Measurements from ENCODE around the gene GPR162.

Gene GPR162

DNA sequence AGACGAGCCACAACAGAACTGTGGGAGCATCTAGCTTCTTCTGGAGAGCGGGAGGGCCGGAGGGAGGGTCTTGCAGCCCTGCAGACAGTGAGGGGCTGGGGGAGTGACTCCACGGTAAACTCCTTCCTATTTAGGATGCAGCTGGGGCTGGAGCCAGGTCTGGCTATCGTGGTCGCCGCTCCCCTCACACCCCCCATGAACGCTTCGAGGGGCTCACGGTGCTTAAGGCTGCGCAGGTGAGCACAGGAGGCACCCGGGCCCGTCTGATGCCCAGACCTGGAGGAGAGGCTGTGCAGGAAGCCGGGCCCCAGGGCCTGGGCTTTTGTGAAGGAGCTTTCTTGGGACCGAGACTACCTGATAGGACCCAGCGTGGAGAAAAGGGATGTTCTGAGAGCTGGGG, 15.2 kb downstream of the GPR162 start:
- TF ChIP-seq, protein P1, sequence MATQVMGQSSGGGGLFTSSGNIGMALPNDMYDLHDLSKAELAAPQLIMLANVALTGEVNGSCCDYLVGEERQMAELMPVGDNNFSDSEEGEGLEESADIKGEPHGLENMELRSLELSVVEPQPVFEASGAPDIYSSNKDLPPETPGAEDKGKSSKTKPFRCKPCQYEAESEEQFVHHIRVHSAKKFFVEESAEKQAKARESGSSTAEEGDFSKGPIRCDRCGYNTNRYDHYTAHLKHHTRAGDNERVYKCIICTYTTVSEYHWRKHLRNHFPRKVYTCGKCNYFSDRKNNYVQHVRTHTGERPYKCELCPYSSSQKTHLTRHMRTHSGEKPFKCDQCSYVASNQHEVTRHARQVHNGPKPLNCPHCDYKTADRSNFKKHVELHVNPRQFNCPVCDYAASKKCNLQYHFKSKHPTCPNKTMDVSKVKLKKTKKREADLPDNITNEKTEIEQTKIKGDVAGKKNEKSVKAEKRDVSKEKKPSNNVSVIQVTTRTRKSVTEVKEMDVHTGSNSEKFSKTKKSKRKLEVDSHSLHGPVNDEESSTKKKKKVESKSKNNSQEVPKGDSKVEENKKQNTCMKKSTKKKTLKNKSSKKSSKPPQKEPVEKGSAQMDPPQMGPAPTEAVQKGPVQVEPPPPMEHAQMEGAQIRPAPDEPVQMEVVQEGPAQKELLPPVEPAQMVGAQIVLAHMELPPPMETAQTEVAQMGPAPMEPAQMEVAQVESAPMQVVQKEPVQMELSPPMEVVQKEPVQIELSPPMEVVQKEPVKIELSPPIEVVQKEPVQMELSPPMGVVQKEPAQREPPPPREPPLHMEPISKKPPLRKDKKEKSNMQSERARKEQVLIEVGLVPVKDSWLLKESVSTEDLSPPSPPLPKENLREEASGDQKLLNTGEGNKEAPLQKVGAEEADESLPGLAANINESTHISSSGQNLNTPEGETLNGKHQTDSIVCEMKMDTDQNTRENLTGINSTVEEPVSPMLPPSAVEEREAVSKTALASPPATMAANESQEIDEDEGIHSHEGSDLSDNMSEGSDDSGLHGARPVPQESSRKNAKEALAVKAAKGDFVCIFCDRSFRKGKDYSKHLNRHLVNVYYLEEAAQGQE (IDR thresholded peaks at IDR 0.05; ENCODE audit: insufficient read depth in 1 of 2, low read depth in 2 of 2, low read length in 2 of 2): no peak
- no peak for TF ChIP-seq FOXP2 (optimal IDR thresholded peaks at IDR 0.05; ENCODE audit: borderline replicate concordance, extremely low read depth, extremely low read length, insufficient read depth)
- TF ChIP-seq SIN3A (IDR thresholded peaks at IDR 0.05; ENCODE audit: borderline replicate concordance, insufficient read depth, low read length): no peak
- no peak for TF ChIP-seq POLR2AphosphoS5 (IDR thresholded peaks at IDR 0.05; ENCODE audit: low read depth, low read length)
- TF ChIP-seq TAF1 (IDR thresholded peaks at IDR 0.05; ENCODE audit: borderline replicate concordance, insufficient read depth, low read length): no peak

DNA sequence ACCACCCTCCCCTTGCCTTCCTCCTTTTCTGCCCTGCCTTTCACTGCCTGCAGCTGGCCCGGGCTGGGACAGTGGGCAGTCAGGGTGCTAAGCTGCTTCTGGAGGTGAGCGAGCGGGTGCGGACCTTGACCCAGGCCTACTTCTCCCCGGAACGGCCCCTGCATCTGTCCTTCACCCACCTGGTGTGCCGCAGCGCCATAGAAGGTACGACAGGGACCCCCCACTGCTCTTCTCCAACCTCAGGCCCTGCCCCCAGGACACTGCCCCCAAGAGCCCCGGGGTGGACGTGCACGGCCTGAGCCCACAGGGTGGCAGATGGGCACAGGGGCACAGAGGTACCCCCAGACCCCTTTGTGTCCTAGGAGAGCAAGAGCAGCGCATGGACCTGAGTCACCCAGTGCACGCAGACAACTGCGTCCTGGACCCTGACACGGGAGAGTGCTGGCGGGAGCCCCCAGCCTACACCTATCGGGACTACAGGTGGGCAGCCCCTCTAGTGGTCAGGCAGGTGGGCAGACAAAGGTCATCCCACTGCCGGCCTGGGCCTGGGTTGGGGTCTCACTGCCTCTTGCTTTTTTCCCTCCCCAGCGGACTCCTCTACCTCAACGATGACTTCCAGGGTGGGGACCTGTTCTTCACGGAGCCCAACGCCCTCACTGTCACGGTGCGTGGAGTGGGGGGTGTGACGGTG, 15.9 kb downstream of the GPR162 start:
- TF ChIP-seq, protein P1 (IDR thresholded peaks at IDR 0.05; ENCODE audit: insufficient read depth in 1 of 2, low read depth in 2 of 2, low read length in 2 of 2): no peak
- no peak for TF ChIP-seq TAF1 (IDR thresholded peaks at IDR 0.05; ENCODE audit: borderline replicate concordance, insufficient read depth, low read length)
- no peak for TF ChIP-seq SIN3A (IDR thresholded peaks at IDR 0.05; ENCODE audit: borderline replicate concordance, insufficient read depth, low read length)
- TF ChIP-seq POLR2AphosphoS5 (IDR thresholded peaks at IDR 0.05; ENCODE audit: low read depth, low read length): no peak
- TF ChIP-seq FOXP2 (optimal IDR thresholded peaks at IDR 0.05; ENCODE audit: borderline replicate concordance, extremely low read depth, extremely low read length, insufficient read depth): no peak

GRCh38 chr12:6838854-6839253, 17.2 kb downstream of the GPR162 start:
- no peak for TF ChIP-seq POLR2AphosphoS5 (IDR thresholded peaks at IDR 0.05; ENCODE audit: low read depth, low read length)
- TF ChIP-seq SIN3A (IDR thresholded peaks at IDR 0.05; ENCODE audit: borderline replicate concordance, insufficient read depth, low read length): no peak
- no peak for TF ChIP-seq FOXP2 (optimal IDR thresholded peaks at IDR 0.05; ENCODE audit: borderline replicate concordance, extremely low read depth, extremely low read length, insufficient read depth)
- TF ChIP-seq, protein P1 (IDR thresholded peaks at IDR 0.05; ENCODE audit: insufficient read depth in 1 of 2, low read depth in 2 of 2, low read length in 2 of 2): no peak

- TF ChIP-seq, protein P1 (IDR thresholded peaks at IDR 0.05; ENCODE audit: insufficient read depth in 1 of 2, low read depth in 2 of 2, low read length in 2 of 2): no peak
- TF ChIP-seq TAF1 (IDR thresholded peaks at IDR 0.05; ENCODE audit: borderline replicate concordance, insufficient read depth, low read length) (no peak), SIN3A (IDR thresholded peaks at IDR 0.05; ENCODE audit: borderline replicate concordance, insufficient read depth, low read length) (no peak), POLR2AphosphoS5 (IDR thresholded peaks at IDR 0.05; ENCODE audit: low read depth, low read length) (no peak), FOXP2 (optimal IDR thresholded peaks at IDR 0.05; ENCODE audit: borderline replicate concordance, extremely low read depth, extremely low read length, insufficient read depth) (no peak)
Measured at GRCh38 chr12:6839482-6840201, 18.0 kb downstream of the GPR162 start.
